ENCODE measurements around the gene DUSP10.

- TF ChIP-seq CTCF (IDR thresholded peaks at IDR 0.05) (no peak), POLR2A (IDR thresholded peaks at IDR 0.05) (no peak), EP300 (IDR thresholded peaks at IDR 0.05; ENCODE audit: low read depth) (no peak)
These were observed 34.8 kb upstream of the DUSP10 start for GRCh38 chr1:221776495-221777301.
